GM12892 (cell line): ENCODE measurements around the gene UNC5C.

Experiments
- POLR2A ChIP-seq: IDR thresholded peaks from 2 replicates; pipeline ENCODE4 v1.6.1; 2011; ENCODE audit warnings: low read depth, low read length, control low read depth
- POLR2AphosphoS5 ChIP-seq: IDR thresholded peaks from 2 replicates; pipeline ENCODE4 v1.6.1; 2011; ENCODE audit warnings: low read depth, low read length, control low read depth

DNA sequence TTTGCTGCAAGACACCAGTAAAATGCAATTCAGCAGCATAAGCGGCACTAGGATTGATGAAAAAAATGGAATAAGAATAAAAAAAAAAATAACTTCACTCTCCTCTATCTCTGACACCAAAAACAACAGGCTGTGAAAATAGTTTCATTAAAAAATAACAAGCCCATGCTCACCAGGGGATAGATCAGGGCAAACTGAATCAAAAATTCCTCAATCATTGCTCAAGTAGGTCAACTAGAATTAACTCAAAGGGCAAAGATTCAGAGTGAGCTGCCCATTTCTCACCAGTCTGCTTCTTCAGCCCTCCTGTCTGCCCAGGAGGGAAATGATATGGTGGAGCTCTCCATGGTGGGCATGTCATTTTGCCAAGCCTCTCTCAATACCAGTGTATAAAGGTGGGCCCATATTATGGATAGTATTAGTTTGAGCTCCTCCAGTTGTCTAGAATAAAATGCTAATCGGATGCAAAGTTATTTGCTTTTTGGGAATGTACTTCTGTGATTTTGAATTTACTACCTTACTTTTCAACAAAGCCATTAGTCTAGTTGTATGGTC is 153.9 kb downstream of the UNC5C start:
- TF ChIP-seq POLR2A, result no peak
- no peak for TF ChIP-seq POLR2AphosphoS5
